Left lung (tissue), 10 donors: ENCODE measurements around the gene SPINK8. TPM values are rescaled to one million over a fixed set of nuclear protein-coding genes. Genes with fewer than 3 reads are reported as not detected.

Source experiments
- ATAC-seq: fragments of 200-7000 bp; cut with Tn5 transposase; one replicate; pipeline ENCODE4 v1.9.1; 2020; ENCODE audit warnings: moderate library complexity
- DNase-seq, 4 donors: peaks; one replicate each; pipeline ENCODE4 v3.0.0-alpha.2; 2013 to 2020
- H3K27ac ChIP-seq, 2 donors: fragments of 200-600 bp; sonication (generic) in 1 of 2; one replicate each; pipeline versions ENCODE4 v1.5.0 to v1.8.0; 2020 to 2021
- H3K27me3 ChIP-seq, 2 donors: fragments of 200-600 bp; sonication (generic) in 1 of 2; one replicate each; pipeline versions ENCODE4 v1.5.0 to v1.8.0; 2020 to 2021
- H3K36me3 ChIP-seq, 2 donors: fragments of 200-600 bp; sonication (generic) in 1 of 2; one replicate each; pipeline versions ENCODE4 v1.5.0 to v1.8.0; 2020 to 2021
- H3K4me1 ChIP-seq, 2 donors: fragments of 200-600 bp; one replicate each; pipeline ENCODE4 v1.8.0; 2021
- H3K4me3 ChIP-seq, 2 donors: fragments of 200-600 bp; sonication (generic) in 1 of 2; one replicate each; pipeline versions ENCODE4 v1.5.0 to v1.8.0; 2020 to 2021; ENCODE audit warnings: mild to moderate bottlenecking in 1 of 2
- H3K9me3 ChIP-seq, 2 donors: fragments of 200-600 bp; sonication (generic) in 1 of 2; one replicate each; pipeline versions ENCODE4 v1.5.0 to v1.8.0; 2020 to 2021
- CTCF ChIP-seq, 2 donors: fragments of 200-600 bp; sonication (generic) in 1 of 2; IDR thresholded peaks; one replicate each; pipeline versions ENCODE4 v1.5.0 to v1.8.0; 2021; ENCODE audit warnings: antibody characterized with exemption in 2 of 2
- intact Hi-C, 2 donors: fragments of 100-400 bp; cut with DNase I; formaldehyde crosslinking; loops; one replicate each; pipeline versions ENCODE4 v1.11.2 to v1.14.2; 2022
- polyA plus RNA-seq, 6 donors: library from polyadenylated mRNA; unstranded; fragments of 120-200 nt; gene quantifications; one replicate each; pipeline ENCODE4 v1.2.1, GENCODE V29; 2013; ENCODE audit not compliant: insufficient read length in 6 of 6
- total RNA-seq, 2 donors: library from RNA; stranded (reverse); fragmentation: NEBNext Ultra II Directional; extraction: Animal tissue kit (Norgen Biotek cat#: 25700); gene quantifications; one replicate each; pipeline ENCODE4 v1.2.1, GENCODE V29; 2021
- donor health status: DM: no; HTN: yes; CAD: no.
- donor health status: DM: no; HTN: no; CAD: no.

The SPINK8 gene
- total and polyA plus RNA-seq, 8 donors, result not detected

GRCh38 chr3:48320996-48321395, 12.5 kb downstream of the SPINK8 start:
- Histone ChIP-seq H3K27me3 (no peaks in the 10 kb centered on the region), H3K36me3 (no peaks in the 10 kb centered on the region), H3K4me1 (peaks cover 0 to 6% of the 10 kb centered on the region in 2 donors), H3K4me3 (no peak overlapping the region), H3K9me3 (peaks cover 0 to 6% of the 10 kb centered on the region in 2 donors), H3K27ac (no peak overlapping the region)
- intact Hi-C loops, result no loop called here
- ATAC-seq (no peak), DNase-seq (no peak)
- no peak for TF ChIP-seq CTCF (IDR thresholded peaks at IDR 0.05)

- DNase-seq, result no peak
- Histone ChIP-seq H3K36me3 (no peaks in the 10 kb centered on the region), H3K4me1 (peaks cover 0 to 6% of the 10 kb centered on the region in 2 donors), H3K27ac (no peak overlapping the region), H3K27me3 (no peaks in the 10 kb centered on the region), H3K9me3 (peaks cover 0 to 24% of the 10 kb centered on the region in 2 donors), H3K4me3 (no peak overlapping the region)
- intact Hi-C loops, result no loop called here
- TF ChIP-seq CTCF (IDR thresholded peaks at IDR 0.05), result no peak
- ATAC-seq, result peak; percentile 33
Measured at GRCh38 chr3:48318713-48319468, 14.6 kb downstream of the SPINK8 start.

GRCh38 chr3:48314542-48314941, 18.9 kb downstream of the SPINK8 start:
- Histone ChIP-seq H3K4me3 (no peak overlapping the region), H3K27ac (no peak overlapping the region), H3K4me1 (peaks cover 0 to 6% of the 10 kb centered on the region in 2 donors), H3K36me3 (no peaks in the 10 kb centered on the region), H3K9me3 (peaks cover 0 to 25% of the 10 kb centered on the region in 2 donors), H3K27me3 (no peaks in the 10 kb centered on the region)
- intact Hi-C loops, result no loop called here
- DNase-seq, result no peak
- ATAC-seq, result no peak
- no peak for TF ChIP-seq CTCF (IDR thresholded peaks at IDR 0.05)

GRCh38 chr3:48306860-48307530, 26.5 kb downstream of the SPINK8 start:
- intact Hi-C loops, result no loop called here
- Histone ChIP-seq H3K27me3 (no peaks in the 10 kb centered on the region), H3K9me3 (no peaks in the 10 kb centered on the region), H3K36me3 (no peaks in the 10 kb centered on the region), H3K4me3 (no peak overlapping the region), H3K27ac (peak overlapping the region in 1 of 2 donors; percentile 35), H3K4me1 (peaks cover 0 to 12% of the 10 kb centered on the region in 2 donors)
- ATAC-seq (no peak), DNase-seq (no peak)
- TF ChIP-seq CTCF (IDR thresholded peaks at IDR 0.05), result no peak

GRCh38 chr3:48306290-48306689, 27.2 kb downstream of the SPINK8 start:
- Histone ChIP-seq H3K4me1 (peaks cover 0 to 15% of the 10 kb centered on the region in 2 donors), H3K27me3 (no peaks in the 10 kb centered on the region), H3K27ac (no peak overlapping the region), H3K4me3 (no peak overlapping the region), H3K9me3 (no peaks in the 10 kb centered on the region), H3K36me3 (no peaks in the 10 kb centered on the region)
- intact Hi-C loops, result no loop called here
- no peak for TF ChIP-seq CTCF (IDR thresholded peaks at IDR 0.05)
- ATAC-seq (no peak), DNase-seq (no peak)
